IMR-90 (cell line): ENCODE results near the gene ZNF385B. TPM values are rescaled to one million over a fixed set of nuclear protein-coding genes. Genes with fewer than 3 reads are reported as not detected.

ENCODE experiments used
- ATAC-seq: fragments of 200-7000 bp; cut with Tn5 transposase; 2 replicates; pipeline ENCODE4 v1.9.1; 2020; ENCODE audit warnings: low read depth, mild to moderate bottlenecking, moderate library complexity
- BruUV-seq: library from RNA; stranded (reverse); fragments of 400-500 nt; replicated peaks from 2 replicates; lab custom pipeline; 2021; lab: Mats Ljungman, UMichigan
- CTCF ChIA-PET: fragments of 300-600 bp; formaldehyde crosslinking; extraction: SDS; loops from one replicate; lab custom pipeline; 2021; ENCODE audit warnings: antibody characterized with exemption; lab: Yijun Ruan, JAX
- POLR2A ChIA-PET: fragments of 300-600 bp; sonication (Branson Sonifier 250); formaldehyde crosslinking; loops from one replicate; lab custom pipeline; 2022; ENCODE audit warnings: antibody characterized with exemption; ENCODE audit not compliant: unreplicated experiment; lab: Charles Lee
- DNase-seq: peaks from one replicate; pipeline ENCODE4 v3.0.0; 2013
- H2AFZ ChIP-seq: replicated peaks from 2 replicates; pipeline ENCODE3; 2013; ENCODE audit warnings: low read length, mild to moderate bottlenecking; ENCODE audit not compliant: poor library complexity
- H2AK5ac ChIP-seq: 2 replicates; pipeline ENCODE4 v1.6.1; 2013; ENCODE audit warnings: low read depth, low read length, inconsistent platforms
- H2AK9ac ChIP-seq: replicated peaks from 2 replicates; pipeline ENCODE3; 2013; ENCODE audit warnings: mild to moderate bottlenecking, low read depth, low read length, moderate library complexity; ENCODE audit not compliant: poor library complexity
- H2BK120ac ChIP-seq: 2 replicates; pipeline ENCODE4 v1.6.1; 2013; ENCODE audit warnings: low read depth, low read length, inconsistent platforms
- H2BK15ac ChIP-seq: 3 replicates; pipeline ENCODE4 v1.6.1; 2013; ENCODE audit warnings: low read depth, low read length, inconsistent platforms
- H2BK20ac ChIP-seq: 2 replicates; pipeline ENCODE4 v1.6.1; 2013; ENCODE audit warnings: low read depth, mild to moderate bottlenecking, inconsistent platforms, low read length, moderate library complexity
- H2BK5ac ChIP-seq: 2 replicates; pipeline ENCODE4 v1.6.1; 2013; ENCODE audit warnings: mild to moderate bottlenecking, low read depth, low read length, inconsistent platforms; ENCODE audit not compliant: poor library complexity, severe bottlenecking
- H3K14ac ChIP-seq: replicated peaks from 2 replicates; pipeline ENCODE4 v1.6.1; 2013; ENCODE audit warnings: low read depth, low read length, inconsistent platforms
- H3K18ac ChIP-seq: 2 replicates; pipeline ENCODE4 v1.6.1; 2013; ENCODE audit warnings: low read depth, low read length, control low read depth
- H3K23ac ChIP-seq: 2 replicates; pipeline ENCODE4 v1.6.1; 2013; ENCODE audit warnings: low read depth, low read length, inconsistent platforms
- H3K27ac ChIP-seq: 2 replicates; pipeline ENCODE4 v1.5.1; 2013; ENCODE audit warnings: mild to moderate bottlenecking, control low read depth, low read length; ENCODE audit not compliant: insufficient read depth
- H3K27me3 ChIP-seq: 2 replicates; pipeline ENCODE4 v1.6.1; 2013; ENCODE audit warnings: low read length; ENCODE audit not compliant: control insufficient read depth, insufficient read depth
- H3K36me3 ChIP-seq: 2 replicates; pipeline ENCODE4 v1.6.1; 2013; ENCODE audit warnings: low read length, mixed read lengths; ENCODE audit not compliant: control insufficient read depth, insufficient read depth
- H3K4ac ChIP-seq: 2 replicates; pipeline ENCODE4 v1.6.1; 2013; ENCODE audit warnings: low read depth, low read length, inconsistent platforms
- H3K4me1 ChIP-seq: 2 replicates; pipeline ENCODE4 v1.6.1; 2013; ENCODE audit warnings: low read length, mixed read lengths; ENCODE audit not compliant: control insufficient read depth, insufficient read depth
- H3K4me2 ChIP-seq: 2 replicates; pipeline ENCODE4 v1.6.1; 2013; ENCODE audit warnings: low read depth, mild to moderate bottlenecking, control low read depth, low read length, moderate library complexity
- H3K4me3 ChIP-seq: 2 replicates; pipeline ENCODE4 v1.5.1; 2013; ENCODE audit warnings: low read depth, mild to moderate bottlenecking, control low read depth, low read length, moderate library complexity; ENCODE audit not compliant: insufficient read depth
- H3K56ac ChIP-seq: 2 replicates; pipeline ENCODE4 v1.6.1; 2013; ENCODE audit warnings: low read length, inconsistent platforms; ENCODE audit not compliant: insufficient read depth; ENCODE audit errors: extremely low read depth
- H3K79me1 ChIP-seq, 2 experiments: 2 replicates each; pipeline ENCODE4 v1.6.1; 2013; ENCODE audit warnings: low read length in 2 of 2, inconsistent platforms in 1 of 2, low read depth in 1 of 2
- H3K9ac ChIP-seq: 2 replicates; pipeline ENCODE4 v1.6.1; 2013; ENCODE audit warnings: low read depth, low read length, control low read depth
- H3K9me1 ChIP-seq: 2 replicates; pipeline ENCODE4 v1.6.1; 2013; ENCODE audit warnings: low read length, inconsistent platforms; ENCODE audit not compliant: insufficient read depth
- H3K9me3 ChIP-seq: 2 replicates; pipeline ENCODE4 v1.6.1; 2013; ENCODE audit warnings: low read length; ENCODE audit not compliant: control insufficient read depth, insufficient read depth
- H4K20me1 ChIP-seq: 2 replicates; pipeline ENCODE4 v1.6.1; 2013; ENCODE audit warnings: low read length, inconsistent platforms; ENCODE audit not compliant: insufficient read depth
- H4K5ac ChIP-seq: 2 replicates; pipeline ENCODE4 v1.6.1; 2013; ENCODE audit warnings: mild to moderate bottlenecking, low read depth, low read length, control low read depth
- H4K8ac ChIP-seq, 2 experiments: 2 replicates each; pipeline ENCODE4 v1.6.1; 2013; ENCODE audit warnings: low read depth in 2 of 2, low read length in 2 of 2, control low read depth in 1 of 2, inconsistent platforms in 1 of 2
- H4K91ac ChIP-seq: 2 replicates; pipeline ENCODE4 v1.6.1; 2013; ENCODE audit warnings: low read depth, low read length, inconsistent platforms; ENCODE audit not compliant: insufficient read depth
- CHD1 ChIP-seq: IDR thresholded peaks from 2 replicates; pipeline ENCODE4 v1.6.1; 2012; ENCODE audit warnings: low read depth, low read length, improper control_type of control experiment
- CTCF ChIP-seq: conservative IDR thresholded peaks from 2 replicates; pipeline ENCODE4 v1.5.1; 2012; ENCODE audit warnings: mild to moderate bottlenecking, low read depth, low read length, improper control_type of control experiment
- ELK1 ChIP-seq: fragments of 150-350 bp; IDR thresholded peaks from 2 replicates; pipeline ENCODE4 v1.6.1; 2016; ENCODE audit warnings: low read depth, mild to moderate bottlenecking, low read length, moderate library complexity, borderline replicate concordance
- RCOR1 ChIP-seq: IDR thresholded peaks from 2 replicates; pipeline ENCODE4 v1.6.1; 2012; ENCODE audit warnings: mild to moderate bottlenecking, low read length, improper control_type of control experiment; ENCODE audit not compliant: insufficient replicate concordance
- SMC3 ChIP-seq: fragments of 150-350 bp; IDR thresholded peaks from 2 replicates; pipeline ENCODE4 v1.6.1; 2016; ENCODE audit warnings: low read depth, mild to moderate bottlenecking, antibody characterized with exemption, low read length, moderate library complexity
- USF2 ChIP-seq: fragments of 150-350 bp; IDR thresholded peaks from 2 replicates; pipeline ENCODE4 v1.6.1; 2017; ENCODE audit warnings: mild to moderate bottlenecking, antibody characterized with exemption, low read length, low read depth
- WGBS, 2 experiments: methylation state at CpG; one replicate each; pipeline versions ENCODE4 v1.1.5 to v1.1.7; 2013; ENCODE audit warnings: missing lambda C conversion rate in 2 of 2; ENCODE audit not compliant: insufficient read length in 1 of 2; ENCODE audit errors: extremely low coverage in 2 of 2; 5-methylcytosine and 5-hydroxymethylcytosine counted together
- dilution Hi-C: fragments of 300-500 bp; cut with HindIII; formaldehyde crosslinking; loops from one replicate; pipeline ENCODE4 v1.14.3; 2018; ENCODE audit warnings: low sequenced_read_pairs; ENCODE audit not compliant: unreplicated experiment
- in situ Hi-C: fragments of 300-500 bp; cut with MboI; formaldehyde crosslinking; loops from 3 replicates; pipeline ENCODE4 v1.14.3; 2019; ENCODE audit warnings: low sequenced_read_pairs, inconsistent platforms, mixed read lengths
- intact Hi-C: fragments of 100-400 bp; cut with micrococcal nuclease; formaldehyde crosslinking; loops from 2 replicates; pipeline ENCODE4 v1.10.0; 2022
- polyA plus RNA-seq, 3 experiments: library from polyadenylated mRNA; depleted of rRNA; stranded (reverse); fragments of >200 nt; gene quantifications; 2 replicates each; pipeline ENCODE4 v1.2.3, GENCODE V29; 2012; ENCODE audit warnings: low replicate concordance in 1 of 3
- total RNA-seq: library from RNA; depleted of rRNA; stranded (reverse); fragments of >200 nt; gene quantifications from 2 replicates; pipeline ENCODE4 v1.2.3, GENCODE V29; 2012

The ZNF385B gene
- total and polyA plus RNA-seq, 2 of the 4 experiments (the other 2 are of a cell fraction) = not detected

GRCh38 chr2:179525340-179525739 lies 336.1 kb downstream of the ZNF385B start:
- DNase-seq (no peak), ATAC-seq (no peak)
- ChIA-PET POLR2A (no interaction called here), CTCF (interaction anchor here (0.6 kb wide), 1 partner anchor 391 kb away, joined by 5 read pairs; no protein-coding TSS in a partner anchor)
- H3K4me1 ChIP-seq = no peaks in the 10 kb centered on the region
- in situ Hi-C loops = no loop called here
- no peak overlapping the region for H2BK15ac ChIP-seq
- H2AFZ ChIP-seq = no peak overlapping the region
- no peak overlapping the region for H3K4me2 ChIP-seq
- no peak overlapping the region for H2AK5ac ChIP-seq
- no peaks in the 10 kb centered on the region for H3K79me1 ChIP-seq
- H3K27ac ChIP-seq = no peak overlapping the region
- no peak overlapping the region for H2BK20ac ChIP-seq
- no peak overlapping the region for H4K91ac ChIP-seq
- no peak overlapping the region for H3K23ac ChIP-seq
- H3K18ac ChIP-seq = no peak overlapping the region
- H2AK9ac ChIP-seq = no peak overlapping the region
- H3K9ac ChIP-seq = no peak overlapping the region
- H4K20me1 ChIP-seq = no peaks in the 10 kb centered on the region
- dilution Hi-C loops = no loop called here
- H3K36me3 ChIP-seq = no peaks in the 10 kb centered on the region
- no peak overlapping the region for H4K5ac ChIP-seq
- H2BK5ac ChIP-seq = no peak overlapping the region
- no peak overlapping the region for H3K56ac ChIP-seq
- H3K9me1 ChIP-seq = no peaks in the 10 kb centered on the region
- no TSS peak for BruUV-seq
- H3K27me3 ChIP-seq = no peaks in the 10 kb centered on the region
- H3K14ac ChIP-seq = no peak overlapping the region
- intact Hi-C loops = no loop called here
- WGBS, 2 experiments = no CpG with 5 or more reads among the region's 3 CpGs
- H3K9me3 ChIP-seq = no peaks in the 10 kb centered on the region
- no peak overlapping the region for H4K8ac ChIP-seq
- no peak overlapping the region for H2BK120ac ChIP-seq
- no peak for TF ChIP-seq ELK1
- no peak for TF ChIP-seq RCOR1
- TF ChIP-seq USF2 = no peak
- no peak for TF ChIP-seq CTCF
- no peak for TF ChIP-seq SMC3
- TF ChIP-seq CHD1 = no peak
- no peak overlapping the region for H3K4me3 ChIP-seq
- H3K4ac ChIP-seq = no peak overlapping the region
